ENCODE data around the gene SPACDR.

The SPACDR gene

GRCh38 chr7:100419660-100420226, 44.3 kb downstream of the SPACDR start:
- DNase-seq (ENCODE audit: extremely low read depth in 1 of 2, low read depth in 1 of 2) = no peak

DNA sequence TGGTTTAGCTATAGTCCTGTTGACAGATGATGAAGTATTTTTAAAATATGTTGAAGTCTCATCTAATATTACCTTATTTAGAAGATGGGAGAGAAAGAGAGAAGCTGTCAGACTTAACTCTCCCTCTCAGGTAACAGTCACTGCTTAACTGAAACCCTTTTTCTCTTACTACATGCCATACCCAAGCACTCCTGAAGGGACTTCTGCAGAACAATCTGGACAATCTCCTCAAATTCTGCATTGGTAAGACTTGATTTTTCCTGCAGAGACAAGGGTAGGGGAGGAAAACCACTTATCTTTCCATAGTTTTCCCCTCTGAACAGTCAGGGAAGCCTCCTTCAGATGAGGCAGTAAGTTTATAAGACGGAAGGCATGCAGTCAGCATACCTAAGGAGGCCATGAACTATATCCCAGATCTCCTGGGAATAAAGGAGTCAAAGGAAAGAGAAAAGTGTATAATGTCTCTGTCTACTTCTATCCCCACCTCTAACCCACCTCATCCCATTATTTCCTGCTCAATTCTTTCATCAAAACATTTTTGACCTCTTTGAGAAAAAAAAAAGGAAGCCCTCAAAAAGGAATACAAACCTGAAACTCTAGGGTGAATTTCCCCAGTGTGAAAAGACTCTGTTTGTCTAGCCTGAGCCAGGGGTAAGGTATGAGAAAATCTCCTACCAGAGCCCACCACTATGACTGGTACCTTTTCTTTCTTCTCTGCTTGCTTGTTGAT, 45.0 kb downstream of the SPACDR start:
- DNase-seq (ENCODE audit: extremely low read depth in 1 of 2, low read depth in 1 of 2) = no peak

- no peak for DNase-seq (ENCODE audit: extremely low read depth in 1 of 2, low read depth in 1 of 2)
Observed at GRCh38 chr7:100415448-100415847, 48.6 kb downstream of the SPACDR start.

DNA sequence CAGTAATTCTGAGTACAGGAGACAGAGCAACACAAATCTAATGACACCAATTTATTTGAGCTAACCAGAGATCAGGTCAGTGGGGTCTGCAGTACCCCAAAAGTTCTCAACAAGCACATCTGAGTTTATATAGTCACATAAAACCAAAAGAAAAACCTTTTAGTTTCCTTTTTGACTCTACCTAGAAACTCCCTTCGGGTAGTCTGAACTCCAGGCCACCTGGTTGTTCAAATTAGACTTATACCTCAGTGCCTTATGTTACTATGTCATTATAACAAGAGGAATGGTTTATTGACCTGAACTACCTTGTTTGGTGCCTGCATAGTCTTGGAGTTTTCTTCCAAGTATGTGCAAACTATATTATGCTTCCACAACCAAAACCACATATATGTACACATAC, 50.2 kb downstream of the SPACDR start:
- DNase-seq (ENCODE audit: extremely low read depth in 1 of 2, low read depth in 1 of 2) = no peak

DNA sequence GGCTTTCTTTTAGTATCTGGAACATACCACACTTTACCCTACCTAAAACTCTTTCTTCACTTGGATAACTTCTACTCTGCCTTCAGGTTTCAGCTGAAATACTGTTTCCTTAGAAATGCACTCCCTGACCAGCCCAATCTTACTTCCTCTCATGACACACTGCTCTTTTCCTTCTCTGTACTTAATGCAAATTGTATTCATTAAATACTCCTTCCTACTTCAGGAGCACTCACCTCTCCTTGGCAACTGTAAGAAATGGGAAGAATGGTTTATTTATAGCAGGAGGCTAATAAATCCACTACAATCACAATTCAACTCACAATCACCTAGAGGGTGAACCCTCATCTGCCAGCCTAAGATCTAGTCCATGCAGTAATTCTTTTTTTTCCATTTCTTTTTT, 50.7 kb downstream of the SPACDR start:
- DNase-seq (ENCODE audit: extremely low read depth in 1 of 2, low read depth in 1 of 2) = no peak

DNA sequence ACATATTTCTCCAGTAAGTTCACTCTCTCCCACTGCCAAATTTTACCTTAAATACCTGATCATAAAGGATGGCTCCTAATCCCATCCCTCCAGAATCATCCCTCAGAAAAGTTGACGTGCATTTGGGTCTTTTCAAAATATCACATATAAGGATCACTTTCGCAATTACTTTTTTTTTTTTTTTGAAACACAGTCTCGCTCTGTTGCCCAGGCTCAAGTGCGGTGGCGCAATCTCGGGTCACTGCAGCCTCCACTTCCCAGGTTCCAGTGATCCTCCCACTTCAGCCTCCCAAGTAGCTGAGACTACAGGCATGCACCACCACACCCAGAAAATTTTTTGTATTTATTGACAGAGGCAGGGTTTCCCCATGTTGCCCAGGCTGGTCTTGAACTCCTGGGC, 53.0 kb downstream of the SPACDR start:
- DNase-seq (ENCODE audit: extremely low read depth in 1 of 2, low read depth in 1 of 2) = no peak

- DNase-seq (ENCODE audit: extremely low read depth in 1 of 2, low read depth in 1 of 2) = no peak
Observed at GRCh38 chr7:100407285-100408180, 56.5 kb downstream of the SPACDR start.

GRCh38 chr7:100406767-100407166, 57.3 kb downstream of the SPACDR start:
- no peak for DNase-seq (ENCODE audit: extremely low read depth in 1 of 2, low read depth in 1 of 2)
